M059J (cell line): Measurements from ENCODE around the gene AADAT. TPM values are rescaled to one million over a fixed set of nuclear protein-coding genes. Genes with fewer than 3 reads are reported as not detected.
"Not testable (repeated sequence)": the region's sequence is repeated elsewhere in the genome, so short reads cannot be mapped to it uniquely, and the experiment has no call there.

ENCODE experiments used
- DNase-seq: peaks from one replicate; pipeline ENCODE4 v3.0.0-alpha.2; 2012; ENCODE audit warnings: low read depth
- total RNA-seq: library from RNA; depleted of rRNA; stranded (reverse); fragments of >200 nt; shearing (Covaris generic); gene quantifications from 2 replicates; pipeline ENCODE4 v1.2.3, GENCODE V29; 2014; rRNA removed

AADAT gene
- total RNA-seq, result 0.30 and 2.6 TPM in 2 replicates

- DNase-seq, result peak; percentile 71
Observed at GRCh38 chr4:170089668-170090351, at the start of gene AADAT. Gene AADAT, minus strand, starts transcription at chr4:170089956. Its CDS starts 266 bp downstream, at chr4:170089690.

DNA sequence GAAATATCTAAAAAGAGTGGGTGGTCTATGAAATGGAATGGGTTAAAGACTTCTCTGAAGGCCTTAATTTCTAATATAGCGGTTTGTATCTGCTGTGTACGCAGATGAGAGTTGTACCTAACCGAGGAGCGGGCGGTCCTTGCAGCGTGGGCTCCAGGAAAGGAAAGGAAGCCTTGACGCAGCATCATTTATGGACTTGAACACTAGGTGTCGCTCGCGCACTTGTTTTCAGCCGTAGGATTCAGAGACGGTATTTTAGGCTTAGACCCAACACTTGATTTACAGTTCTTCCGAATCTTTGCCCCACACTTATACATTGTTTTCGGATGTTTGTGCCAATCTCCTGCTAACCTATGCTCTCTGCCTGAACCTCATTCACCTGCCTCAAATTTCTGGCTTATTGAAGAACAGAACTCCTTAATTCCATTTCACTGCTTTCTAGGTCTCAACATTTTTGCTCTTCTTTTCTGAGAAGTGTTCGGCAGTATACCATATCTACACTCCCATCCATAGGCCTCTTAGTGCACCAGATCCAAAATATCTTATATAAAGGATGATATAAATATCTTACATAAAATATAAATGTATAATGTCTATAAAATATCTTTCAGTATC lies 48.9 kb upstream of the AADAT start:
- peak; percentile 51 for DNase-seq

- no peak for DNase-seq
Observed at GRCh38 chr4:170137927-170138326, 48.2 kb upstream of the AADAT start.

DNA sequence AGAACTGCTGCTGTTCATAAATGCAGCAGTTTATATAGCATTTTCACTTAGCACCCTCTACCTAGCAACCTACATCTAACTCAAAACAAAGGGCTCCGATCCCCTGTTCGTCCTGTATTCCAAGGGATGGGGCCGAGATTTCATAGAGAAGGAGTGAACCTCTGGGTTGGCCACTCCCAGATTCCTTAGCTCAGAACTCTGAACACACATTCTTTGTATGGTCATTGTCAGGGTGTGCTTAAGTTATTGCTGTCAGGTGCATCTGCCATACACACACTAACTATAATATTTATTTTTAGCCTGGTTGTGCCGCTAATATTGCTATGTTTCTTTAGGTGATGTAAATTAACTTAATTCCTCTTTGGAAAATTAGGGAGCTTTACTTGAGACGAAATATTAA lies 47.7 kb upstream of the AADAT start:
- no peak for DNase-seq

DNA sequence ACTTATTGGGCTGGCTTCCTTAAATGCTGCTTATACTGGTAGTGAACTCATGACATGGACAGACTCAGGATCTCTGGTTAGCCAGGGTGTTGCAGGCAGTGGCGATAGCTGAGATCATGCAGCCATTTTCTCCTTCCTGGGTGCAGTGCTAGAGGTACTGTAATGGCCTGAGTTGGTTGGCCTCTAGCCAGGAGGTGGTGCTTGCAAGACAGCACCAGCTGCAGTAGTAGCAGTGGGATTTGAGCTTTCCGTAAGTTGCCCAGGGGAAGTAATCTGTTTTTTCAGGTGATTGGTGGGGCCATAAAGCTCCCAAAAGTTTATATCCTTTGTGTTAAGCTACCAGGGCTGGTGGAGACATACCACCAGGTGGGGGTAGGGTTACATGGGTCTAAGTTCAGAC lies 45.1 kb upstream of the AADAT start:
- DNase-seq, result no peak

DNA sequence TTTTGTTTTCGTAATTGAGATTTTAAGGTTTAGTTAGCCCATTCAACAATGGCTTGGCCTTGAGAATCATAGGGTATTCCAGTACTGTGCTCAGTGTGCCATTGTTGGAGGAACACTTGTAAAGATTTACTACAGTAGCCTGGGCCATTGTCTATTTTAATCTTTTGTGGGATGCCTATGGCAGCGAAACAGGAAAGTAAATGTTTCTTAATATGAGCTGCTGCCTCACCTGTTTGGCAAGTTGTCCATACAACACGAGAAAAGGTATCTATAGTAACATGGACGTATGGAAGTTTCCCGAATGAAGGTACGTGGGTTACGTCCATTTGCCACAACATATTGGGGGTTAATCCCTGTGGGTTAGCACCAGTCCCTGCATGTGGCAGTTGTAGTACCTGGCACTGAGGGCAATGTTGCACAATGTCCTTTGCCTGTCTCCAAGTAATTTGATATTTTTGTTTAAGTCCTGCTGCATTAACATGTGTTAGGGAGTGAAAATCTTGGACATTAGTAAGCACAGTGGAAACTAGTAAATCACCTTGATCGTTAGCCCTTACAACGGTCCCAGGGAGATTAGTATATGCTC lies 38.6 kb upstream of the AADAT start:
- DNase-seq, result no peak

GRCh38 chr4:170127758-170128157 lies 38.0 kb upstream of the AADAT start:
- no peak for DNase-seq

- DNase-seq, result no peak
Observed at GRCh38 chr4:170124406-170124805, 34.6 kb upstream of the AADAT start.

GRCh38 chr4:170122252-170122651 lies 32.5 kb upstream of the AADAT start:
- DNase-seq, result no peak

DNA sequence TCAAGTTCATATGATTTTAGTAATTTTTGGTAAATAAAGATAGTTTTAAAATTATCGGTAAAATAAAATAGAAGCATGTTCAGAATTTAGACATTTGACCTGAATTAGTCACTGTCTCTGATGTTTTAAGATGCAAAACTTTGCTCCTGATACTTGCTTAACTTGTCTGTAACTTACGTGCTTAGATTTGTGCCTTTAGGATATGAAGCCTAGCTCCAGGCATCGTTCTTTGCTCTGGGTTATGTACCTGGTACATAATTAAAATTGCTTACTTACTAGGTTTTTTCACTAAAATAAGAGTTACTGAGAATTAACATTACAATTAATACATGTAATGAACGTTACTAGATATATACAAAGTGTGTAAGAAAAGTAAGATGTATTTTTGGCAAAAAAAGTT lies 24.9 kb upstream of the AADAT start:
- DNase-seq, result no peak

DNA sequence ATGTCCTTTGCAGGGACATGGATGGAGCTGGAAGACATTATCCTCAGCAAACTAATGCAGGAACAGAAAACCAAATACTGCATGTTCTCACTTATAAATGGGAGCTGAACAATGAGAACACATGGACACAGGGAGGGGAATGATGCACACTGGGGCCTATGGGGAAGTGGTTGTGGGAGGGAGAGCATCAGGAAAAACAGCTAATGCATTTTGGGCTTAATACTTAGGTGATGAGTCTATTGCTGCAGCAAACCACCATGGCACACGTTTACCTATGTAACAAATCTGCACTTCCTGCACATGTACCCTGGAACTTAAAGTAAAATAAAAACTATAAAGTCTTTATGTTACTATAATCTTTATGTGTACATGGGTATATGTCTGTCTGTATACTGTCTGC lies 24.4 kb upstream of the AADAT start:
- DNase-seq, result not testable (repeated sequence)

GRCh38 chr4:170111546-170111945 lies 21.8 kb upstream of the AADAT start:
- no peak for DNase-seq

DNA sequence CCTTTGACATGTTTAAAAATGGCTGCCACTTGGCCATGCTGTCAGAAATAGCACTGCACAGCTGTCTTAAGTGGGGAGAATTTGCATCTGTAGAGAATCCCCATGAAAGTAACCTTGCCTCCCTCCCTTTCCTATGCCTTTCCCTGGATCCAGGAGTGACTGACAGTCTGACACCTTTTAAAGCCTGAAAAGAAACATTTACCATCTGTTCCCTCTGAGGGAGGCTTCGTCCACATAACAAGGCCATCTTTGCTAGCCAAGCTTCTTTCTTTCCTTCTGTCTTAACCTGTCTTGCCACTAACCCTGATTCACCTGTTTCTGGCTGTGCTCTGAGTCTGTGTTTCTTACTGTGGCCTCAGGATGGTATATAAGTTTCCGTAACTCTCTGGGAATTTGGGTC lies 21.3 kb upstream of the AADAT start:
- DNase-seq, result no peak

GRCh38 chr4:170110285-170110672 lies 20.5 kb upstream of the AADAT start:
- DNase-seq, result no peak

DNA sequence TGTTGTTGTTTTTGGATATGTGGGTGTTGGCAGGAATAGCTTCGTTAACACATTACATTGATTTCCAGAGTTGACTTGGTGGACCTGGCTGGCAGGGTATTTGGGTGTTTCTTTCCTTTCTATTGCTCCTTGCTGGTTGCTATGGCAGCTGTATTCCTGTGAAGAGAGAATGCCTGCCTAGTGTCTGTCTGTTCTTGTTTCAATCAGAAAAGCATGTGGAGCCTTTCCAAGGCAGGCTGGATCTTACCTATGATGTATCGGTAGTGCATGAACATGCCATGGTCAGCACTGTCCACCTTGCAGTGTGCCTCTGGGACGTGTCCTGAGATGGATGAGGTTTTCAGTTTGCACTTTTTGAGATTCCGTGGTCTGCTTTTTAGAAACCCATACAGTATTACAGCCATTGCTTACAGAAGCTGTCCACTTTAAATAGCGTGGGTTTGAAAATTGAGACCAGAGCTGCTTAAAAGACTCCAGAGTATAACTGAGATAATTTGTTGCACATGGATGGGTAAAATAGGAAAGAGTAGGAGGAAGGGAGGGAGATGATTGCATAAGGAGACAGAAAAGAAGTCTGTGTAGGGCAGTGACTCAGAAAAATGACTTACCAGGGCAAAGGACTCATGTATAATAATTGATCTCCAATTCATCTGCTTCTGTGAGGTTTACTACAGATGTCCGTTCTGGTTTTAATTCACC lies 20.0 kb upstream of the AADAT start:
- no peak for DNase-seq

- DNase-seq, result no peak
Observed at GRCh38 chr4:170106900-170107299, 17.1 kb upstream of the AADAT start.

DNA sequence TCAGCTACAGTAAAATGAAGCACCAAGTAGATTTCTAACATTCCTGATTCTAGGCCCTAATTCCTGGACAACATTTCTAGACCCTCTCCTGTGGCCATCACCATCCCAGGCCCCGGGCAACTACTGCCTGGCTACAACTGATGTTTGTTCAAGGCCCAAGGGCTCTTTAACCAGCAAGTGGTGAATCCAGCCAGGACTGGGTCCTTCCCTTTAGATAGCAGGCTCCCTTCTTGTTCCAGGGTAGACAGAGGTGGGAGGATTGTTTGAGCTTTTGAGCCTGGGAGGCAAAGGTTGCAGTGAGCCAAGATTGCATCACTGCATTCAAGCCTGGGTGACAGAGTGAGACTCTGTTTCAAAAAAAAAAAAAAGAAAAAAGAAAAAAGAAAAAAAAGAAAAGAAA lies 12.7 kb upstream of the AADAT start:
- no peak for DNase-seq

- not testable (repeated sequence) for DNase-seq
Observed at GRCh38 chr4:170098171-170098570, 8.4 kb upstream of the AADAT start.

- DNase-seq, result no peak
Observed at GRCh38 chr4:170097681-170098080, 7.9 kb upstream of the AADAT start.

DNA sequence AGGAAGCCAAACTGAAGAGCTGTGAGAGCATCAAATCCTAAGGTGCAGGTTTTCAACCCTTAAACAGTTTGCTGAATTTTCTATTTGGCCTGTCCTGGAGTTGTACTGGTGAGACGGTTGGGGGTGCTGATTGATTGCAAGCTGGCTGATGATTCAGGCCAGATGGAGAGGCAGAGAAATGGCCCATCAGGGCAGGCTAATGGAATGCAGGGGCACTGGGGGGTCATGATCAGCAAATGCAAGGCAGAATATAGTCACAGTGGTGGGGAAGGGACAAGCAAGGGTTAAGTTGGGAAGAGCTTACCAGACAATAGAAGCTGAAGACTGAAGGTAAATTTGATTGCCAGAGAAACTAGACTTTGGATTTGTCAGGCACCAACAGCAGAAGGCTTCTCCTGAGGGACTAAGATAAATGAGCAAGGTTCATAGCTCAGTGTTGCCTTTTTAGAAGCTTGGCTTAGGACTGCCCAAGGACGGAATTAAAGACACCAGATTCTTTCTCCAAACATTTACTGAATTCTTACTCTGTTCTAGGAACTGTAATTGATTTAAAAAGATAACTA lies 4.3 kb upstream of the AADAT start:
- DNase-seq, result no peak

DNA sequence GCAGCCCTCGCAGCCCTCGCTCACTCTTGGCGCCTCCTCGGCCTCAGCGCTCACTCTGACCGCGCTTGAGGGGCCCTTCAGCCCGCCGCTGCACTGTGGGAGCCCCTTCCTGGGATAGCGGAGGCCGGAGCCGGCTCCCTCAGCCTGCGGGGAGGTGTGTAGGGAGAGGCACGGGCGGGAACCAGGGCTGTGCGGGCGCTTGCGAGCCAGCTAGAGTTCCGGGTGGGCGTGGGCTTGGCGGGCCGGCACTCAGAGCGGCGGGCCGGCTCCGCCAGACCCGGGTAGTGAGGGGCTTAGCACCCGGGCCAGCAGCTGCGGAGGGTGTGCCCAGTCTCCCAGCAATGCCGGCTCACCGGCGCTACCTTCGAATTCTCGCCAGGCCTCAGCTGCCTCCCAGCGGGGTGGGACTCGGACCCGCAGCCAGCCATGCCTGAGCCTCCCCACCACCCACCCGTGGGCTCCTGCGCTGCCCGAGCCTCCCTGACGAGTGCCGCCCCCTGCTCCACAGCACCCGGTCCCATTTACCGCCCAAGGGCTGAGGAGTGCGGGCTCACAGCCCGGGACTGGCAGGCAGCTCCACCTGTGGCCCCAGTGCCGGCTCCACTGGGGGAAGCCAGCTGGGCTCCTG lies 1.4 kb upstream of the AADAT start:
- DNase-seq, result no peak
